Measurements from ENCODE around the gene HDAC7. TPM values are rescaled to one million over a fixed set of nuclear protein-coding genes. Genes with fewer than 3 reads are reported as not detected.

HDAC7 gene
- total and polyA plus RNA-seq, 4 donors, result 3.5 to 14.7 (median 7.2) TPM

- Histone ChIP-seq H3K9ac (ENCODE audit: low read depth in 1 of 2, low read length in 2 of 2) (no peak overlapping the region), H3K27me3 (ENCODE audit: control insufficient read depth in 4 of 4, insufficient read depth in 4 of 4, low read length in 3 of 4) (no peaks in the 10 kb centered on the region), H3K4me3 (ENCODE audit: low read depth in 1 of 3, low read length in 3 of 3) (no peak overlapping the region), H3K27ac (ENCODE audit: low read depth in 1 of 2, low read length in 2 of 2) (peak overlapping the region in 1 of 2 donors; percentile 19), H3K4me1 (ENCODE audit: control insufficient read depth in 4 of 4, insufficient read depth in 4 of 4, low read length in 3 of 4) (peaks cover 0 to 7% (median 3%) of the 10 kb centered on the region in 4 donors), H3K9me3 (ENCODE audit: control insufficient read depth in 4 of 4, low read length in 3 of 4) (no peaks in the 10 kb centered on the region), H3K36me3 (ENCODE audit: control insufficient read depth in 4 of 4, insufficient read depth in 3 of 4, low read depth in 1 of 4, low read length in 3 of 4) (no peaks in the 10 kb centered on the region)
- no peak for DNase-seq (ENCODE audit: low spot score)
- WGBS, result 74% methylated on average over 11 of the region's 11 CpGs
- no peak for TF ChIP-seq FOXA1 (IDR thresholded peaks at IDR 0.05)
- TF ChIP-seq EGR1 (IDR thresholded peaks at IDR 0.05; ENCODE audit: low read depth in 2 of 2), result no peak
- TF ChIP-seq HNF4G (IDR thresholded peaks at IDR 0.05), result no peak
- no peak for TF ChIP-seq ZBTB33 (IDR thresholded peaks at IDR 0.05)
- TF ChIP-seq ATF3 (IDR thresholded peaks at IDR 0.05), result no peak
- TF ChIP-seq FOXA2 (IDR thresholded peaks at IDR 0.05), result no peak
- TF ChIP-seq JUND (IDR thresholded peaks at IDR 0.05), result no peak
- TF ChIP-seq NR2F2 (IDR thresholded peaks at IDR 0.05), result peak; percentile 53
- no peak for TF ChIP-seq CTCF (IDR thresholded peaks at IDR 0.05; ENCODE audit: low read depth, low read length, missing input control)
- TF ChIP-seq HNF4A (conservative IDR thresholded peaks at IDR 0.05), result no peak
- TF ChIP-seq REST (IDR thresholded peaks at IDR 0.05), result no peak
- no peak for TF ChIP-seq RAD21 (IDR thresholded peaks at IDR 0.05)
- TF ChIP-seq SP1 (IDR thresholded peaks at IDR 0.05), result peak; percentile 66
- TF ChIP-seq TAF1 (conservative IDR thresholded peaks at IDR 0.05), result no peak
These were observed 66.4 kb downstream of the HDAC7 start for GRCh38 chr12:47753021-47754001.

- H3K9me3 ChIP-seq (ENCODE audit: control insufficient read depth in 4 of 4, low read length in 3 of 4), result no peaks in the 10 kb centered on the region
- no peaks in the 10 kb centered on the region for H3K36me3 ChIP-seq (ENCODE audit: control insufficient read depth in 4 of 4, insufficient read depth in 3 of 4, low read depth in 1 of 4, low read length in 3 of 4)
- no peak overlapping the region for H3K4me3 ChIP-seq (ENCODE audit: low read depth in 1 of 3, low read length in 3 of 3)
- no peak overlapping the region for H3K27ac ChIP-seq (ENCODE audit: low read depth in 1 of 2, low read length in 2 of 2)
- WGBS, result 91% methylated on average over 7 of the region's 7 CpGs
- peaks cover 0 to 4% (median under 1%) of the 10 kb centered on the region in 4 donors for H3K4me1 ChIP-seq (ENCODE audit: control insufficient read depth in 4 of 4, insufficient read depth in 4 of 4, low read length in 3 of 4)
- TF ChIP-seq RXRA (IDR thresholded peaks at IDR 0.05), result no peak
- no peak for TF ChIP-seq YY1 (IDR thresholded peaks at IDR 0.05)
- TF ChIP-seq HNF4A (conservative IDR thresholded peaks at IDR 0.05), result no peak
- no peak for TF ChIP-seq HNF4G (IDR thresholded peaks at IDR 0.05)
- no peak for TF ChIP-seq NR2F2 (IDR thresholded peaks at IDR 0.05)
- TF ChIP-seq SP1 (IDR thresholded peaks at IDR 0.05), result no peak
- no peak for TF ChIP-seq TAF1 (conservative IDR thresholded peaks at IDR 0.05)
- no peak for TF ChIP-seq FOXA2 (IDR thresholded peaks at IDR 0.05)
- no peak for TF ChIP-seq REST (IDR thresholded peaks at IDR 0.05)
- DNase-seq (ENCODE audit: low spot score), result no peak
- H3K9ac ChIP-seq (ENCODE audit: low read depth in 1 of 2, low read length in 2 of 2), result no peak overlapping the region
- no peaks in the 10 kb centered on the region for H3K27me3 ChIP-seq (ENCODE audit: control insufficient read depth in 4 of 4, insufficient read depth in 4 of 4, low read length in 3 of 4)
These were observed 67.2 kb downstream of the HDAC7 start for GRCh38 chr12:47752552-47752951.

Measured in liver (tissue), 9 donors.